Neuronal stem cell (in vitro differentiated cells): ENCODE measurements around the gene TEK. TPM values are rescaled to one million over a fixed set of nuclear protein-coding genes. Genes with fewer than 3 reads are reported as not detected.

Experiments used
- DNase-seq: peaks from one replicate; pipeline ENCODE4 v3.0.0-alpha.2; 2013; ENCODE audit warnings: low spot score
- H2AFZ ChIP-seq: one replicate; pipeline ENCODE4 v1.6.1; 2013; ENCODE audit warnings: mild to moderate bottlenecking, low read length, inconsistent platforms
- H2AK5ac ChIP-seq: 2 replicates; pipeline ENCODE4 v1.6.1; 2013; ENCODE audit warnings: low read depth, mild to moderate bottlenecking, inconsistent platforms, low read length, moderate library complexity, mixed read lengths
- H2BK120ac ChIP-seq: 2 replicates; pipeline ENCODE4 v1.6.1; 2013; ENCODE audit warnings: low read depth, mild to moderate bottlenecking, inconsistent platforms, low read length, moderate library complexity, mixed read lengths
- H2BK12ac ChIP-seq: one replicate; pipeline ENCODE4 v1.6.1; 2013; ENCODE audit warnings: low read length, inconsistent platforms
- H2BK15ac ChIP-seq: 2 replicates; pipeline ENCODE4 v1.6.1; 2013; ENCODE audit warnings: mild to moderate bottlenecking, low read length, inconsistent platforms, mixed read lengths
- H2BK5ac ChIP-seq: one replicate; pipeline ENCODE4 v1.6.1; 2013; ENCODE audit warnings: inconsistent platforms, mild to moderate bottlenecking, low read length, moderate library complexity
- H3K14ac ChIP-seq: one replicate; pipeline ENCODE4 v1.6.1; 2013; ENCODE audit warnings: low read length, inconsistent platforms
- H3K18ac ChIP-seq: 2 replicates; pipeline ENCODE4 v1.6.1; 2013; ENCODE audit warnings: low read length, inconsistent platforms
- H3K23ac ChIP-seq: 2 replicates; pipeline ENCODE4 v1.6.1; 2013; ENCODE audit warnings: low read depth, mild to moderate bottlenecking, mixed read lengths, low read length, inconsistent platforms; ENCODE audit not compliant: poor library complexity
- H3K27ac ChIP-seq: replicated peaks from 3 replicates; pipeline ENCODE4 v1.5.1; 2013; ENCODE audit warnings: low read length, inconsistent platforms
- H3K27me3 ChIP-seq, 3 experiments: 2 replicates each; pipeline ENCODE4 v1.6.1; 2013; ENCODE audit warnings: low read length in 3 of 3, mild to moderate bottlenecking in 2 of 3, inconsistent platforms in 1 of 3, low read depth in 1 of 3, mixed read lengths in 1 of 3, moderate library complexity in 1 of 3; ENCODE audit not compliant: control insufficient read depth in 3 of 3, insufficient read depth in 3 of 3
- H3K36me3 ChIP-seq, 2 donors: replicated peaks in 1 of 2; 2 replicates each; pipeline ENCODE4 v1.6.1; 2013; ENCODE audit warnings: low read length in 2 of 2; ENCODE audit not compliant: control insufficient read depth in 2 of 2, insufficient read depth in 2 of 2
- H3K4ac ChIP-seq: 2 replicates; pipeline ENCODE4 v1.6.1; 2013; ENCODE audit warnings: inconsistent platforms, mild to moderate bottlenecking, low read length, moderate library complexity
- H3K4me1 ChIP-seq, 2 donors: 1 replicate in 1 of 2; 2 replicates in 1 of 2; pipeline ENCODE4 v1.6.1; 2013; ENCODE audit warnings: low read length in 2 of 2, low read depth in 1 of 2; ENCODE audit not compliant: control insufficient read depth in 2 of 2, insufficient read depth in 1 of 2
- H3K4me2 ChIP-seq: one replicate; pipeline ENCODE4 v1.6.1; 2013; ENCODE audit warnings: mild to moderate bottlenecking, low read length, inconsistent platforms; ENCODE audit not compliant: insufficient read depth, poor library complexity, severe bottlenecking
- H3K4me3 ChIP-seq, 2 donors: 2 replicates each; pipeline ENCODE4 v1.5.1; 2013; ENCODE audit warnings: low read length in 2 of 2, mild to moderate bottlenecking in 2 of 2, inconsistent platforms in 1 of 2, moderate library complexity in 1 of 2
- H3K79me1 ChIP-seq: one replicate; pipeline ENCODE4 v1.6.1; 2013; ENCODE audit warnings: low read depth, mild to moderate bottlenecking, inconsistent platforms, low read length, moderate library complexity
- H3K9ac ChIP-seq: one replicate; pipeline ENCODE4 v1.6.1; 2013; ENCODE audit warnings: mild to moderate bottlenecking, low read depth, low read length, inconsistent platforms; ENCODE audit not compliant: poor library complexity
- H3K9me3 ChIP-seq, 2 donors: replicated peaks in 1 of 2; 2 replicates each; pipeline versions ENCODE3 to v1.6.1; 2013; ENCODE audit warnings: low read length in 2 of 2, mild to moderate bottlenecking in 2 of 2, inconsistent platforms in 1 of 2, low read depth in 1 of 2, mixed read lengths in 1 of 2, moderate library complexity in 1 of 2; ENCODE audit not compliant: control insufficient read depth in 2 of 2, insufficient read depth in 1 of 2
- H4K8ac ChIP-seq: one replicate; pipeline ENCODE4 v1.6.1; 2013; ENCODE audit warnings: low read depth, mild to moderate bottlenecking, inconsistent platforms, low read length, moderate library complexity
- H4K91ac ChIP-seq: one replicate; pipeline ENCODE4 v1.6.1; 2013; ENCODE audit warnings: low read length, low read depth, mild to moderate bottlenecking, inconsistent platforms; ENCODE audit not compliant: poor library complexity
- WGBS, 2 donors: extraction: QIAGEN DNeasy Blood & Tissue Kit; methylation state at CpG; one replicate each; pipeline ENCODE4 v1.1.7; 2013; ENCODE audit warnings: missing lambda C conversion rate in 2 of 2, mixed read lengths in 1 of 2; ENCODE audit not compliant: insufficient read length in 2 of 2, insufficient replicate concordance in 1 of 2; ENCODE audit errors: extremely low coverage in 2 of 2; 5-methylcytosine and 5-hydroxymethylcytosine counted together
- polyA plus RNA-seq, 2 experiments: library from polyadenylated mRNA; stranded (reverse); fragments of 200-250 nt; gene quantifications; one replicate each; pipeline ENCODE4 v1.2.3, GENCODE V29; 2013

TEK gene
- 15.0 TPM for polyA plus RNA-seq (2013, experiment 1 of 2)
- 14.4 TPM for polyA plus RNA-seq (2013, experiment 2 of 2)

GRCh38 chr9:27108981-27109541 lies at the start of gene TEK:
Gene TEK, plus strand, starts transcription at chr9:27109225. Its CDS starts 366 bp downstream, at chr9:27109591.
- Histone ChIP-seq H3K4me2 (peak within 1 kb of the TSS; percentile 54), H3K27me3 (no peaks in the 10 kb centered on the region), H3K27ac (peak within 1 kb of the TSS; percentile 75), H3K18ac (no peak within 1 kb of the TSS), H3K36me3 (no peaks in the 10 kb centered on the region), H2BK5ac (no peak within 1 kb of the TSS), H3K9ac (no peak within 1 kb of the TSS), H2AFZ (peak within 1 kb of the TSS; percentile 58), H4K91ac (no peak within 1 kb of the TSS), H2BK12ac (no peak within 1 kb of the TSS), H3K79me1 (no peaks in the 10 kb centered on the region), H3K4ac (no peak within 1 kb of the TSS), H3K4me1 (peaks cover 0 to 5% of the 10 kb centered on the region in 2 donors), H2AK5ac (no peak within 1 kb of the TSS), H4K8ac (no peak within 1 kb of the TSS), H3K9me3 (no peaks in the 10 kb centered on the region), H2BK120ac (no peak within 1 kb of the TSS), H2BK15ac (no peak within 1 kb of the TSS), H3K4me3 (peak within 1 kb of the TSS in 1 of 2 donors; percentile 79), H3K14ac (no peak within 1 kb of the TSS), H3K23ac (no peak within 1 kb of the TSS)
- DNase-seq: peak; percentile 33
- WGBS, 2 donors: no CpG with 5 or more reads among the region's 9 CpGs

GRCh38 chr9:27059412-27059811 lies 49.6 kb upstream of the TEK start:
- Histone ChIP-seq H4K8ac (no peak overlapping the region), H4K91ac (no peak overlapping the region), H3K27ac (no peak overlapping the region), H3K18ac (no peak overlapping the region), H2BK5ac (no peak overlapping the region), H3K4me1 (no peaks in the 10 kb centered on the region), H2BK15ac (no peak overlapping the region), H2BK12ac (no peak overlapping the region), H3K4me2 (no peak overlapping the region), H3K27me3 (no peaks in the 10 kb centered on the region), H2BK120ac (no peak overlapping the region), H2AFZ (no peak overlapping the region), H3K36me3 (peaks cover 2 to 41% of the 10 kb centered on the region in 2 donors), H3K9ac (no peak overlapping the region), H3K79me1 (no peaks in the 10 kb centered on the region), H3K23ac (no peak overlapping the region), H2AK5ac (no peak overlapping the region), H3K4ac (no peak overlapping the region), H3K9me3 (no peaks in the 10 kb centered on the region), H3K14ac (no peak overlapping the region), H3K4me3 (no peak overlapping the region)
- no peak for DNase-seq
- WGBS, 2 donors: no CpG with 5 or more reads among the region's 1 CpG

GRCh38 chr9:27059907-27060306 lies 49.1 kb upstream of the TEK start:
- Histone ChIP-seq H3K36me3 (peaks cover 2 to 37% of the 10 kb centered on the region in 2 donors), H3K9ac (no peak overlapping the region), H3K4me3 (no peak overlapping the region), H2AK5ac (no peak overlapping the region), H2BK120ac (no peak overlapping the region), H2BK12ac (no peak overlapping the region), H4K8ac (no peak overlapping the region), H3K27ac (no peak overlapping the region), H3K27me3 (no peaks in the 10 kb centered on the region), H3K14ac (no peak overlapping the region), H3K9me3 (no peaks in the 10 kb centered on the region), H3K4ac (no peak overlapping the region), H2AFZ (no peak overlapping the region), H3K4me2 (no peak overlapping the region), H3K23ac (no peak overlapping the region), H3K4me1 (no peaks in the 10 kb centered on the region), H4K91ac (no peak overlapping the region), H2BK5ac (no peak overlapping the region), H3K79me1 (no peaks in the 10 kb centered on the region), H3K18ac (no peak overlapping the region), H2BK15ac (no peak overlapping the region)
- no peak for DNase-seq

- Histone ChIP-seq H3K4me3 (no peak overlapping the region), H3K27me3 (no peaks in the 10 kb centered on the region), H2BK15ac (no peak overlapping the region), H3K9ac (no peak overlapping the region), H2AFZ (no peak overlapping the region), H3K36me3 (peaks cover 0 to 7% of the 10 kb centered on the region in 2 donors), H4K8ac (no peak overlapping the region), H2AK5ac (no peak overlapping the region), H3K23ac (no peak overlapping the region), H4K91ac (no peak overlapping the region), H3K14ac (no peak overlapping the region), H3K18ac (no peak overlapping the region), H3K79me1 (no peaks in the 10 kb centered on the region), H3K4me2 (no peak overlapping the region), H3K4ac (no peak overlapping the region), H3K4me1 (no peaks in the 10 kb centered on the region), H3K9me3 (no peaks in the 10 kb centered on the region), H2BK120ac (no peak overlapping the region), H2BK12ac (no peak overlapping the region), H3K27ac (no peak overlapping the region), H2BK5ac (no peak overlapping the region)
- WGBS, 2 donors: no CpG with 5 or more reads among the region's 1 CpG
- no peak for DNase-seq
Observed at GRCh38 chr9:27065288-27065687, 43.7 kb upstream of the TEK start.
